Cardiac muscle cell (in vitro differentiated cells and primary cell): ENCODE data around the gene GALNS. TPM values are rescaled to one million over a fixed set of nuclear protein-coding genes. Genes with fewer than 3 reads are reported as not detected.

Experiments
- DNase-seq, 2 donors: peaks; one replicate each; pipeline versions ENCODE4 v3.0.0 to v3.0.0-alpha.2; 2010 to 2017; ENCODE audit warnings: low read depth in 1 of 2, low spot score in 1 of 2
- H3K27ac ChIP-seq: fragments of 200-600 bp; sonication (generic); 2 replicates; pipeline ENCODE4 v1.5.1; 2016
- H3K27me3 ChIP-seq: fragments of 200-600 bp; sonication (generic); 2 replicates; pipeline ENCODE4 v1.6.0; 2016; ENCODE audit warnings: control low read depth
- H3K36me3 ChIP-seq: fragments of 200-600 bp; sonication (generic); 2 replicates; pipeline ENCODE4 v1.5.1; 2016; ENCODE audit warnings: control low read depth
- H3K4me1 ChIP-seq: fragments of 200-600 bp; sonication (generic); 2 replicates; pipeline ENCODE4 v1.8.1; 2017; ENCODE audit warnings: low read depth, mild to moderate bottlenecking, mixed run types
- H3K4me3 ChIP-seq: fragments of 200-600 bp; sonication (generic); 2 replicates; pipeline ENCODE4 v1.5.1; 2016; ENCODE audit warnings: mild to moderate bottlenecking
- H3K9me3 ChIP-seq: fragments of 200-600 bp; sonication (generic); 2 replicates; pipeline ENCODE4 v1.5.1; 2017; ENCODE audit warnings: low read depth, mild to moderate bottlenecking, control low read depth
- polyA plus RNA-seq: library from polyadenylated mRNA; unstranded; fragments of >200 nt; fragmentation: Nextera tagmentation; extraction: Ambion mirVana; gene quantifications from 2 replicates; pipeline ENCODE4 v1.2.1, GENCODE V29; 2016
- total RNA-seq: library from RNA; depleted of rRNA; stranded (reverse); fragments of >200 nt; gene quantifications from 2 replicates; pipeline ENCODE4 v1.2.3, GENCODE V29; 2016
- TF ChIP-seq, protein P1 (sequence below): IDR thresholded peaks from 2 replicates; pipeline ENCODE4 v1.5.1; 2012; ENCODE audit warnings: low read depth, mild to moderate bottlenecking, low read length

GALNS gene
- total and polyA plus RNA-seq, 2 experiments from 2014 or later = 28.3 to 31.0 TPM

DNA sequence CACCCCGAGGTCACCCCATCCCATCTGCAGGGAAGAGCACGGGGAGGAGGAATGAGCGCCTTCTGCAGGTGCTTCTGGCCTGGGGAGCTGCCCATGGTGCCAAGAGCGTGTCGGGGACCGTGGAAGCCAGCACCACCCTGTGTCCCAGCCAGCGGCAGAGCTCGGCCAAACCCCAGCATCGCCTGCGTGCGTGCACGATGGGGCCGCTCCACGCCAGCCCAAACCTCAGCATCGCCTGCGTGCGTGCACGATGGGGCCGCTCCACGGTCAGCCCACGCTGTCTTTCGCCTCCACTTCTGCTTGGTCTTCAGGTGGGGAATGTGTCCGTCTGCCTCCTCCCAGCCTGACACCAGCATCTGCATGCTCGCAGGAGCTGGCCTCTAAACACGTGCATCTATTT is 13.9 kb downstream of the GALNS start:
- Histone ChIP-seq H3K27me3 (no peaks in the 10 kb centered on the region), H3K4me3 (no peak overlapping the region)
- TF ChIP-seq, protein P1, sequence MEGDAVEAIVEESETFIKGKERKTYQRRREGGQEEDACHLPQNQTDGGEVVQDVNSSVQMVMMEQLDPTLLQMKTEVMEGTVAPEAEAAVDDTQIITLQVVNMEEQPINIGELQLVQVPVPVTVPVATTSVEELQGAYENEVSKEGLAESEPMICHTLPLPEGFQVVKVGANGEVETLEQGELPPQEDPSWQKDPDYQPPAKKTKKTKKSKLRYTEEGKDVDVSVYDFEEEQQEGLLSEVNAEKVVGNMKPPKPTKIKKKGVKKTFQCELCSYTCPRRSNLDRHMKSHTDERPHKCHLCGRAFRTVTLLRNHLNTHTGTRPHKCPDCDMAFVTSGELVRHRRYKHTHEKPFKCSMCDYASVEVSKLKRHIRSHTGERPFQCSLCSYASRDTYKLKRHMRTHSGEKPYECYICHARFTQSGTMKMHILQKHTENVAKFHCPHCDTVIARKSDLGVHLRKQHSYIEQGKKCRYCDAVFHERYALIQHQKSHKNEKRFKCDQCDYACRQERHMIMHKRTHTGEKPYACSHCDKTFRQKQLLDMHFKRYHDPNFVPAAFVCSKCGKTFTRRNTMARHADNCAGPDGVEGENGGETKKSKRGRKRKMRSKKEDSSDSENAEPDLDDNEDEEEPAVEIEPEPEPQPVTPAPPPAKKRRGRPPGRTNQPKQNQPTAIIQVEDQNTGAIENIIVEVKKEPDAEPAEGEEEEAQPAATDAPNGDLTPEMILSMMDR = no peak

DNA sequence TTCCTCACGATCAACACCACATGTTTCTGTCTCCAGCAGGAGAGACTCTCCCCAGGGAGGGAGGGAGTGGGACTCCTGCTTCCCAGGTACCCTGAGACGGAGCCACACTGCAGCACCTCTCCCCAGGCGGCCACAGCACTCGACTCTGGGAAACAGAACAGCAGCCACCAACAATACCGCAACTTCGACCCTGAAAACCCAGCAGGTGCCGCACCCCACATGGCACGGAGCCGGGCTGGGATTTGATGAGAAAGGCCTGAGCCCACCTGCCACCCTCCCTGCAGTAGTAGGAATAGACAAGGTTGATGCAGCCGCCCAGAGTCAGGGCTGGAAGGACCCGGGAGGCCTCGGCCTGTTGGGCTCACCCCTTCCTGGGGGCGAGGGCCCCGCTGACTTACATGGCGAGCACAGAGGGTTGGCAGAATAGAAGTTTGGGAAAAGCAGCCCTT is 14.4 kb downstream of the GALNS start:
- Histone ChIP-seq H3K4me1 (no peaks in the 10 kb centered on the region), H3K4me3 (no peak overlapping the region), H3K27ac (no peak overlapping the region), H3K36me3 (no peaks in the 10 kb centered on the region), H3K27me3 (no peaks in the 10 kb centered on the region), H3K9me3 (no peaks in the 10 kb centered on the region)
- TF ChIP-seq, protein P1 = no peak
- no peak for DNase-seq

More for the DNA sequence above, 13.9 kb downstream of the GALNS start:
- Histone ChIP-seq H3K4me1 (no peaks in the 10 kb centered on the region), H3K27ac (no peak overlapping the region), H3K9me3 (no peaks in the 10 kb centered on the region), H3K36me3 (no peaks in the 10 kb centered on the region)
- DNase-seq = no peak

DNA sequence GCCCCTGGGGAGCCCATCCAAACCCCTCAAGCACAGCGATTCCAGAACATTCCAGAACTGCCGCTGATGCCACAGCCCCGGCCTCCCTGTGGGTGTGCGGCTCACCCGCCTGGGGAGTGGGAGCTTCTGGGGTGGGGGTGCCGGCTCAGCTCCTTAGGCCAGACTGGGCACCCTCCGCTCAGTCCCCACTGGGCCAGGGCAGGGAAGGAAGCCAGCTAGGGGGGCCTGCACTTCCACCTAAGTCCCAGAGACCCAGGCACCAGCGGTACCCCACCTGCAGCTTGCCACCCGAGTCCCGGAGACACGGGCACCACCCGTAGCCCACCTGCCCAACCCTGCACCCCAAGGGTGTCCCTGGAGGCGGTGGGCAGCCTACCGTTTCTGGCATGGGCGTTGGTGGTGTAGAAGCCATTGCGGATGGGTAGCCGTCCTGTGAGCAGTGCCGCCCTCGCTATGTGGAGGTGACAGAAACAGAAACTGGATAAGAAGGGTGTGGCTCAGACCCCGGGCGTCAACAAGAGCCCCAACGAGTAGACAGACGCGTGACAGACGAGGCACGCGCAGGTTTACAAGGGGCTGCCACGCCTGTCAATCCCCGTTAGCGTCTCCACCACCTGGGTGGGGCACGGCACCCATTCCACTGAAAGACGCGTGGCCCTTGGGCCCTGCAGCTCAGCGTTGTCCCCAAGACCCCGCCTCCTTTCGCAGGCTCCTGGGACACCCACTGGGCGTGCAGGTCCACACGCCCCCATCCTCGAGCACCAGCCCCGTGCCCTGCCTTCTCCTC is 15.0 kb downstream of the GALNS start:
- TF ChIP-seq, protein P1 = no peak
- no peak for DNase-seq
- Histone ChIP-seq H3K9me3 (no peaks in the 10 kb centered on the region), H3K27ac (no peak overlapping the region), H3K27me3 (no peaks in the 10 kb centered on the region), H3K4me1 (no peaks in the 10 kb centered on the region), H3K36me3 (no peaks in the 10 kb centered on the region), H3K4me3 (no peak overlapping the region)

DNA sequence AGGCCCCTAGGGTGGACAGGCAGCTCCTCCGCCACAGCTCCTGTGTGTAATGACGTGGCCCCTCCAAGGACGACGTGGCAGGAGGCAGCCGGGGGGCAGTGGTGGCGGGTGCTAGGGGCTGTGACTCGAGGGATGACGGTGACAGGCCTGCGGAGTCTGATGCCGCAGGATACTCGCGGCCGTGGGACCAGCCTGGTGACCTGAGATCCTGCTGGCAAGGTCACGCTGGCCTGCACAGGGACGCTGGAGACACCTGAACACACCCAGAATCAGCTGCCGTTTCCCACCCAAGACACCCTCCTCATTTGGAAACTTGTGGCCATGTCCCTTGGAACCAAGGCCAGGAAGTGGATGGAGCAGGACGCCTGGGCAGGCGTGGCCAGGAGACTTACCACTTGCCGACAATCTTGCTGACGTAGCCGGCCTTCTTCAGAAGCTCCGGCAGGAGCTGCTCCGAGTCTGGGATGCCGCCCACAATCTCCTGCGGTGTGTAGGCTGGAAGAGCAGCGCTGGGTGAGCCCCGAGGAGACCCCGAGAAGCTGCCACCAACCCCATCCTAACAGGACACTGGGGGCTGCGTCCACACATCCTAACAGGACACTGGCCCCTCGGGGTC is 16.0 kb downstream of the GALNS start:
- Histone ChIP-seq H3K9me3 (no peaks in the 10 kb centered on the region), H3K4me1 (no peaks in the 10 kb centered on the region)
- TF ChIP-seq, protein P1 = no peak

DNA sequence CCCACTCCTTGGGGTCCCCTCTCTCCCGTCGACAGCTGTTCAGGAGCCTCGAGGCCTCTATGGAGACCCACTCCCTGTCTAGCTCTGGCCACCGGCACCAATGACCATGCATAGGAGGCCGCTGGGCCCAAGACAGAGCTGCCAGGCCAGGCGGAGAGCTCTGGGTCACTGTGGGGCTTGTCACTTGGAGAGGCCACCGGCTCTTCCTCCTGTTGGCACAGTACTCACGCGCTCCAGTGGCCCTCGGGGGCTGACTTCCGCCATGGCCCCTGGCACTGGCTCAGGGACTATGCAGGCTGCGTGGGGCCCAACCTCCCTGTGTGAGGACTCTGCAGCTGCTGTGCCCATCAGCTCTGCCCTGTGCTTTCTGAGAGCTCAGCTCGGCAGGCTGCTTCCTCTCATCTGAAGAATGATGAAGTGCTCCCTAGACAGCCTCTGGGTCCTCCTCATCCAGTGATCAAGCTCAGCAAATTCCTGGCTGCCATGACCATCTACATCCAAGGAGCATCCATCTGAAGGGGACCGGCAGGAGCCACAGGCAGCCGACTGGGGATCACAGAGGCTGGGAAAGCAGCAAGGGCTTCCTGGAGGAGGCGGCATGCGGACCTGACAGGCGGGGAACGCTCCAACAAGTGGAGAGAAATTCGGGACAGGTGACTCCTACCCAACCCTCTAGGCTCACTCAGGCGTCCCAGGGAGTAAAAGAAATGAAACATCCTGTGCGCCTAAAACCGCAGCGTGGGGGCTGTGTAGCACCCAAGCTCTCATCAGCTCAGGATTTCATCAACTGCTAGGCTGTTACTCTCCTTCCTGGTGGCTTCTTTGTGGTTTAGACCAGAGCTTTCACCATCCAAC is 16.8 kb downstream of the GALNS start:
- DNase-seq = no peak
- no peaks in the 10 kb centered on the region for H3K9me3 ChIP-seq
- H3K4me3 ChIP-seq = no peak overlapping the region
- H3K27me3 ChIP-seq = no peaks in the 10 kb centered on the region
- no peak overlapping the region for H3K27ac ChIP-seq
- H3K4me1 ChIP-seq = no peaks in the 10 kb centered on the region
- peaks cover 2% of the 10 kb centered on the region for H3K36me3 ChIP-seq
- TF ChIP-seq, protein P1 = no peak

More for the DNA sequence above, 16.0 kb downstream of the GALNS start:
- H3K4me3 ChIP-seq = no peak overlapping the region
- DNase-seq = no peak
- H3K27ac ChIP-seq = no peak overlapping the region
- H3K36me3 ChIP-seq = no peaks in the 10 kb centered on the region
- no peaks in the 10 kb centered on the region for H3K27me3 ChIP-seq
